CMK (cell line): ENCODE results near the gene EIF5AL1.
"Not testable (repeated sequence)": the region's sequence is repeated elsewhere in the genome, so short reads cannot be mapped to it uniquely, and the experiment has no call there.

Source experiments
- DNase-seq: peaks from one replicate; pipeline ENCODE4 v3.0.0-alpha.2; 2010; ENCODE audit warnings: low read depth

EIF5AL1 gene

DNA sequence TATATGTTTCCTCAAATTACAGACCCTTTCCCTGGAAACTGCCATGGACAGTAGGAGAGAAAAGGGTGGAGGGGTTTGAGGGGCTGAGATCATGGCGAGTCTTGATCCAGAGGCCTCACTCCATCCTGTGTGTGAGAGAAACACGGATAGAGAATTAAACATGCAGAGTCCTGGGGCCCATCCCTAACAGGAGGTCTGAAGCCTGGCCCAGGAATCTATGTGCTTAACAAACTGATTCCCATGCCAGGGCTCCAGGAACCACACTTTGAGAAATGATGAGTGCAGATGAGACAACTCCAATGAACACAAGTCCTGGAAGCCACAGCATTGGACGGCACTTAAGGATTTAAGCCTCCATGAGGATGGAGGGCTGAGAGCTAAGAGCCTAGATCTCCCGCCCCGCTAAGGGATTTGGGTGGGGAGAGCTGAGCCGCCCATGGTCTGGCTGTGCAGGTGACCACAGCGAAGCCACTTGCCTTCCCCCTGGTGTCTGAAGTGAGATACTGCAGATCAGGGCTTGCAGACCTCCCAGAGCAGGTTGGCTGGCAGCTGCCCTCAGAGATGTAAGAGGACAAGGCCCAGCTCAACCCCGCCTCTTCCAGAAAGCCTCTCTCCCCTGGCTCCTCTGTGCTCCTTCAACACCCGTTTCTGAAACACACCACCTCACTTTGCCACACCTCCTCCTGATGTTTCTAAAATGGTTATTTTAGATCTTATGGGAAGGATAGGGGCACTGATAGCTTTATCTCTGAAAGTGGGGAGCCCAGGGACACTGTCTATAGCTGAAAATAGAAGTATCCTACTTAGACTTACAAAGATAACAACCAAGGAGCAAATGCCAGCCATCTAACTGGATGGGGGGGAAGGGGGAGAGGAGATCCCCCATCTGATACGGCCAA, 24.8 kb upstream of the EIF5AL1 start:
- DNase-seq = peak; percentile 21

DNA sequence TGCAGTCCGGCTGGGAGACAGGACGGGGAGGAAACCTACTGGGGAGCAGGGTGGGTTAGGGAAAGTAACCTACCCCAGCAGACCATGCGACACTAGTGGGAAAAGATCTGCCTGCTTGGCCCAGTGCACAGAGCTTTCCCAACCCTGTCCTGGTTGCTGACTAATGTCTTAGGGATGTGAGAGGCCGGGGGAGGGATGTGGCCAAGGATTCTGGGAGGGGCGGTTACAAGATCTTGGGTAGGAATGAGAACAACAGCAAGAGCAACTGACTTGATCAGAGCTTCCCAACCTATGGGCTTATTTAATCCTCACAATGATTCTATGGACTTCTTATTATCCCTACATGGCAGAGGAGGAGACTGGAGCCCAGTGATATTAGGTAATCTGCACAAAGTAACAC, 24.0 kb upstream of the EIF5AL1 start:
- DNase-seq = no peak

DNA sequence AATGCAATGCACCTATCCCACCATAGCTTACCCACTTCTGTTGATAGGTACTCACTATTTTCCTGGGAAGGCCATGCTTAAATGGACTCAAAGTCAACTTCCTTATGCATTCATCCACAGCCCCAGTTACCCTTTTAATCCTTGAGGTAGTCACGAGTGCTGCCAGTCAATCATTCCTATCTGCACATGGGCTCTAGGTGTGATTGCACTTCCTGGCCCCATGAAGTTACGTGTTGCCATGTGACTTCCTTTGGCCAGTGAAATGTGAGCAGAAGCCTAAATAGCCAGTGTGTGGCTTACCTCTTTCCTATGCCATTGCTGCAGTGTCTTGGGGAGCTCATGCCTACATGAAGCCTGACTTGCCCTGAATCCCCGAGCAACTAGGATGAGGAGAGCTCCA, 23.5 kb upstream of the EIF5AL1 start:
- no peak for DNase-seq

DNA sequence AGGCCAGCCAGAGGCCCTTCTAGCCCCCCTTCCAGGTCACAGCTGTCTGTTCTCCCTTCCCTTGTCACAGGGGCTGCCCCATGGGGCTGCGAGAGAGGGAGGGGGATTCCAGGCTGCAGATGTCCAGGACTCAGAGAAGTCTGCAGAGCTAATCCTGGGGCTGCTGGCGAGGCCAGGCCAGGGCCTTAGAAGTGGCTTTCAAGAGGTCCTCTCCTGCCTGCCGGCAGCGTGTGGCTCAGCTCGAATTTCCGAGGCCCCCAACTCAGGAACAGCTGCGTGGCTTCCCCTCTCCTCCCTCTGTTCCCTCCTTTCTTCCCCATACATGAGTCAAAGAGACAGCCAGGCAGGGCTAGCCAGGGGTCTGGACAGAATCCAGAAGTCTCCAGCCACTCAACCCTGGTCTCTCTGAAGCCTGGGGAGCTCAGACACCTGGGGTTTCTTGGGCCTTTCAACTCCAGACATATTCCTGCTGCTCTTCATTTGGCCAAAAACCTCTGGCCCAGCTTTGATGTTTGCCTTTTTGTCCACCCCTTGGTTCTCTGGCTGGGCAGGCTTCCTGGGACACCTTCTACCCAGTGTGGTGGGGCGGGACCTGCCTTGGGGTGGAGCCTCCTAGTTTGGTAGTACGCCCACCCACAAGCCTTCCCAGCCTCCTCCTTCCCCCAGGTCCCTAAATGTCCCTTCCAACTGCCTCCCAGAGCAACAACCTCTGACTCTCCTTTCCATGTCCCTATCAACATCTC, 21.8 kb upstream of the EIF5AL1 start:
- no peak for DNase-seq

DNA sequence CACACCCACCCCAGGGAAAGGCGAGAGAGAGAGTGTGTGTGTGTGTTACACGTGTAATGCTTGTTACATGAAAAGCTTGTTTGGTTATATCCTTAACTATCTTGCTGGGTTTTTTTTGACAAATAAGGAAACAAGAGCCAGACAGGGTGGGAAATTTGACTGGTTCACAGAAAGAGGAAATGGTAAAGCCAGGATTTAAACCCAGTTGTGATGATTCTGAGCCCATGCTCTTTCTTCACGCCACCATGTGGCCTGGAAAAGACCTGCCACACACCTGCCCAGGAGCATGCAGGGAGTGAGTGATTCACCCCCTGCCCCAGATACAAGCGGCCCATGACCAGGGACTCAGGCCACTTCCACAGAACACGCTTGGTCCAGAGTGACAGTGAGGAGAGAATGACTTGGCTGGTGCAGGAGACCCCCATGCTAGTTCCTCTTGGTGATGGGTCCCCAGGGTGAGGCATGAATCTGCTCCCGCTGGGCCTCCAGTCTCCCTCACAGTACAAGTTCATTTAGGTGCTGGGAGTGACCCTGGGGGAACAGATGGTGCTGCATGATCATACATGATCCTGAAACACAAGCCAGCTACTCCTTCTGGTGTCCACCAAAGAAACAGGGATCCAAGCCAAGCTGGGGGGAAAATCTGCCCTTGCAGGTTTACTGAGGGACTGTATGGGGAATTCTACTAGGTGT, 21.0 kb upstream of the EIF5AL1 start:
- DNase-seq = no peak

DNA sequence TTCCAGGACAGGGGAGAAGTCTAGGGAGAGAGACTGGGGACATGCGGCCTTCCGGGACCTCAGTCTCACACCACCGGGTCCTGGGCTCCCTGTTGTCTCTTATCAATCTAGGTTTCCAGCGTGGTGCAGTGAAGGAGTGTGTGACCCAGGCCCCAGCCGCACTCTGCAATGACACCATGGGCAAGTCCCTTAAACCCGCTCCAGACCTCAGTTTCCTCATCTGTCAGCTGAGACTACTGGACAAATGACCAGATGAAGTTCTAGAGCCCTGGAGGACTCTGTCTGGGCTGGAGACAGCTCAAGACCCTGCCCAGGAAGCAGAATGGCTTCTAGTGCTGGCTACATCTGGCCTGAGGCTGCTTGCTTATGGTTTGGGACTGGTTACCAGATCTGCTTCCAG, 20.1 kb upstream of the EIF5AL1 start:
- DNase-seq = no peak

DNA sequence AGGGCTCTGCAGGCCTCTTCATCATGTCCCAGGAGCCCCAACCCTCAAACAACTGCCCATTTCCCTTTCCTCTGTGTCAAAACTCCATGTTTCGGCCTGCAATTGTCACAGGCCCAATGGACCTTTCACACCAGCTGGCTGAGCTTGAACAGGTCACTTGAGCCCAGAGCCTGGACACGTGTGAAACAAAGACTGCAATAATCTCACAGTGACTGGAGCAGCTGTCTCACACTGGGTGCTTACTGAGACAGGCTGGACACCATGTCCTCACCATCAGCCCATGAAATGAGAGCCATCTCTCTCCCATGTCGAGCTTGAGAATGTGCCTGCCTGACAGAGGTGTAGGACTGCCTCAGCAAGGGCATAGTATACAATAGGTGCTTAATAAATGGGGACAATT, 19.5 kb upstream of the EIF5AL1 start:
- DNase-seq = no peak

DNA sequence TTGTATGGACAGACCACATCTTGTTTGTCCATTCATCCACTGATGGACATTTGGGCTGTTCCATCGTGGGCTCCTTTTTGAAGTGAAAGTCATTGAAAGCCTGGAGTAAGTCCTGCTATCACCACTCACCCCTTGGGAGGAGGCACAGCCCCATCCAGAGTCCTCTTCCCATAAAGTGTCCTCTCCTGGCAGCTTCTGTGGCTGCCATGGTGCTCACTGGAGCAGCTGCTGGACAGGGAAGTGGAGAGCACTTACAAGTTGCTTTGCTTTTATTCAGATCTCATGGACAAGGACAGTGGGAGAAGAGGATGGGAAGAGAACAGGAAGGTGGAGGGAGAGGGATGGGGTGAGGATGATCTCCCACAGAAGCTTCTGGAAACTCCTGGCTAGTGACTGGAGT, 18.5 kb upstream of the EIF5AL1 start:
- DNase-seq = no peak

DNA sequence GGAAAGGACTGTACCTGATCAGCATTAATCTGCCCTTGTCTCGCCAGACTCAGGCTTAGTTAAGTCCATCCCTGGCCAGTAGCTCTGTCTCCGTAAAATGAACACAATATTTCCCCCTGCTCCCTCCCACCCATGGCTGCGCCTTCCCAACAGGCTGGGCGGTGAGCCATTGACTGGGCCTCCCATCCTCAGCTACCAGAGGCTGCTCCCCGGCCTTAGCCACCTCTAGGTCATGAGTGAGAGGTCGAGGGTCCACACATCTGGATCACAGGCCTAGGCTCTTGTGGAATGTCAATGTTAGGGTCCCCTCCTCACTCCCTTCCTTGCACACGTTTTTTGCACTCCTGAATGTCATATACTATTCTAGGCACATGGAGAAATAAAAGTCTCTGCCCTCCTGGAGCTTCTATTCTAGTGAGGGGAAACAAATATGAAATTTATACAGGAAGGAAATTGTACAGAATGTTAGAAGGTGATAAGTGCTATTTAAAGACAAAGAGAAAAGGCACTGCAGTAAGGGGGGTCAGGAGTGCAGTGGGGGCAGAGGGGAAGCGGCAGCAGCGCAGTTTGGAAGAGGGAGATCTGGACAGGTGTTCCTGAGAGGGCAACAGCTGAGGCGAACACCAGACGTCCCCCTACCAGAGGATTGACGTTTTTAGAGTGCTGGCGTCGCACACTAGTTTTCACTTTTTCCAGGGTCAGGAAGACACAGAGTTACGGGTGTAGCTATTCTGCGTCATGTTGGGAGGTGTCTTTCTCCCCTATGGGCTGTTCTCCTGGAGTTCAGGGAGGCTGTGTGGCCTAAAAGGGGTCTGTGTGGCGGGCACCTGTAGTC, 17.2 kb upstream of the EIF5AL1 start:
- DNase-seq = no peak

DNA sequence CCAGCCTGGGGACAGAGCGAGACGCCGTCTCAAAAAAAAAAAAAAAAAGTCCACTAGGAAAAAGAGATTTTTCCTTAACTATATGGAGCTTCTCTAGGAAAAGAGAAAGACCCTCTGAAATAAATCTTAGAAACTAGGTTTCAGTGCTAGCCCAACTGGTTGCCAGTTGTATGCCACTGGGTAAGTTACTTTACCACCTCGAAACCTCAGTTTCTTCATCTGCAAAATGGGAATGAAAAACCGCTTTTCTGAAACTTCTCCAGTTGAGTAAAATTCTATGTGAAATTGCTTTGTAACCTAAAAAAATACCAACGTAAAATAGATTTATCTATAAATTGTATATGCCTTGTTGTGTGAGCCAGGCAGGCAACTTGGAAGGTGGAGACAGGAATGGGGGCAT, 16.5 kb upstream of the EIF5AL1 start:
- no peak for DNase-seq

DNA sequence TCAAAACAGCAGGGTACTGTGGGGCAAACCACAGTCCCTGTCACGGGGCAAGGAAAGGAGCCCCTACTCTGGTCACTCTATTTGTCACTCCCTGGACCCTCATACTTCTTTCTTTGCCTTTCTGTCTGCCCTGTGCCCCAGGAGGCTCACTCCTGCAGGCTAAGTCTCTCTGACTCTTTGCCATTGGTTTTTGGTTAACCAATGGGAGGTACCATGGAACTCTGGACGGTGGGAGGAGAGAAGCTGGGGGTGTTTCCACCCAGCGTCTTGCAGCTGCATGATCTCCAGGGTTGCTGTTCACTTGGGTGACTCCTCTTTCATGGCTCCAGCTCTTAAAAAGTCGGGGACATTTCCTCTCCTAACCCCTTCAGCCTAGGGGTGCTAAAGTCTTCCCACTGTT, 15.4 kb upstream of the EIF5AL1 start:
- no peak for DNase-seq

DNA sequence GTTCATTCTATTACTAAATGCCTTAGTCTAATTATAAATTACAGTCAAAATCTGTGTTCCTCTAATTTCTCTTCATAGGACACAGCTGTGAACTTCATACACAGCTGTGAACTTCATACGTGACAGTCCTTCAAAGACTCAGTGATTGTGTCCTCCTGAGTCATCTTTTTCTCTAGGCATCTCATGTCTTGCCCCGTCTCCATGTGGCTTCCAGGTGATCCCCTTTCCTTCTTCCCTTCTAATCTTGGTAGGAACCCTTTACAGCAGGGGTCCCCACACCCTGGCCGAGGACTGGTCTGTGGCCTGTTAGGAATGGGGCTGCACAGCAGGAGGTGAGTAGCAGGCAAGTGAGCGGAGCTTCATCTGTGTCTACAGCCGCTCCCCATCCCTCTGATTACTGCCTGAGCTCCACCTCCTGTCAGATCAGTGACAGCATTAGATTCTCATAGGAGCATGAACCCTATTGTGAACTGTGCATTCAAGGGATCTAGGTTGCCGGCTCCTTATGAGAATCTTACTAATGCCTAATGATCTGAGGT, 14.0 kb upstream of the EIF5AL1 start:
- DNase-seq = no peak

DNA sequence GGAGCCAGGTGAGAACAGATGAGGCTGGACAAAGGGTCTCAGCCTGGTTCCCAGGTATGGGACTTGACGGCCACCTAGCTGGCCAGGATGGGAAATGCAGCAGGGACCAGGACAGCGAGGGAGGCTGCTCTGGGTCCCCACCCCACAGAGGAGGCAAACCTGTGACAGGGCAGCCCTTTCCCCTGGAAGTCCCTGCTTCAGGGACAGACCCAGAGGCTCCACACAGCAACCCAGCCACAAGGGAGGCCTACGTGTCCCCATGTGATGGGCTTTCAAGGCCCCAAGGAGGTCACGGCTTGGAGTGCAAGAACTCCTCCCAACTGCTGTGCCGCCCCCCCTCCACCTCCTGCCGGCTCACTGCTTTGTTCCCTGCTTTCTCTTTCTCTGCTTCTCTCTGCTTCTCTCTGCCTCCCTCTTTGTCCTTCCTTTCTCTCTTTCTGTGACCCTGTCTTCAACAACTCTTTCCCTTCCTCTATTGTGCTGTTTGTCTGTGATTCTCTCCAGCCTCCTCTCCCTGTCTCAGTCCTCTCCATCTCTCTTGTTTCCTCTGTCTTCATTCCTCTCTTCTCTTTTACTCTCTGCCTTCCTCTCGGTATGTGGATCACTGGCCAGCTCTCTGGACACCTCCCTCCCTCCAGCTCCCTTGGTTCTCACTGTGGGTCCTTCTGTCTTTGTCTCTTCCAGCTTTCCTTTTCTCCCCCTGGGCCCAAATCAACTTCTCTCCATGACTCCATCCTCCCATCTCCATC, 9.6 kb upstream of the EIF5AL1 start:
- DNase-seq = no peak

DNA sequence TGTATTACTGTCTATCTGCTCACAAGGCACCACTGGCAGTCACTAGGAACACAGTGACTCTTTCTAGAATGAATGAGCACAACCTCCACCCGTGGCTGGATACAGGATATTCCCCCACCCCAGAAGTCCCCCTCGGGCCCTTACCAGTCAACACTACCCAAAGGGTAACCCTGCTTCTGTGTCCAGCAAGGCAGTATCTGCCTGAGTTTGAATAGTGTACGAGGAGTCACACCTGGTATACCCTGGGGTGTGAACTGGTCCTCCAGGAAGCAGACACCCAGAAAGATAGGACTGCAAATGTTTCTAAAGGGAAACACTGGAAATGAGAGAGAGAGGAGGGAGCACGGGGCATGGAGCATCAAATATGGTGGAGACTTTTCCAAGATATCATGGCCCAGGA, 8.5 kb upstream of the EIF5AL1 start:
- not testable (repeated sequence) for DNase-seq

DNA sequence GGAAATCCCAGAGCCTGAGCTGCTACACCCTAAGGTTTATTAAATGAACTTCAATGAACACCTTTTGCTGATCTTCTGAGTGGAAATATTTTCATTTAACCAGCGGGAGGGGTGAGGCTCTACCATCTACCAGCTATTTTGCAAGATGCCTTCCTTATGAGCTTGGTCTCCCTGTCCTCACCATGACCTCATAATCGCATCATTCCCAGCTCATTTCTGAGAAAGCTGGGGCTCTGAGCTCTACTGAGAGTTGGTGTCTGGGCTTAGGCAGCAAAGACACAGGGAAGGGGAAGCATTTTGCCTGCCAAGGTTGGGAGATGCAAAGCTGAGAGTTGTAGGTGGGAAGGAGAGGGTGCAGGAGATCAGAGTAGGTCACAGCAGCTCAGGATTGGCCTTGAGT, 7.8 kb upstream of the EIF5AL1 start:
- DNase-seq = not testable (repeated sequence)

DNA sequence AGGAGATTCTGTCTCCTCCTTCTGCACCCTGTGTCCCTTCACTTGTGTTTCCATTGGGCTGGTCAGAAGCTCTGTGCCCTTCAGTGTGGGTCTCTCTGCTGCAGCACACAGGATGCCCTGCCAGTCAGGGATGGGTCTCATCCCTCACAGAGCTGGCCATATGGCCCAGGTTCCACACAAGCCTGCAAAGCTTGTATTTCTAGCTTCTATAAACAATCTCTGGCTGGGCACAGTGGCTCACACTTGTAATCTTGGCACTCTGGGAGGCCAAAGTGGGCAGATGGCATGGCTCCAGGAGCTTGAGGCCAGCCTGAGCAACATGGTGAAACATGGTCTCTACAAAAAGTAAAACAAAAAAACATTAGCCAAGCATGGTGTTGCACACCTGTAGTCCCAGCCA, 7.0 kb upstream of the EIF5AL1 start:
- DNase-seq = not testable (repeated sequence)

DNA sequence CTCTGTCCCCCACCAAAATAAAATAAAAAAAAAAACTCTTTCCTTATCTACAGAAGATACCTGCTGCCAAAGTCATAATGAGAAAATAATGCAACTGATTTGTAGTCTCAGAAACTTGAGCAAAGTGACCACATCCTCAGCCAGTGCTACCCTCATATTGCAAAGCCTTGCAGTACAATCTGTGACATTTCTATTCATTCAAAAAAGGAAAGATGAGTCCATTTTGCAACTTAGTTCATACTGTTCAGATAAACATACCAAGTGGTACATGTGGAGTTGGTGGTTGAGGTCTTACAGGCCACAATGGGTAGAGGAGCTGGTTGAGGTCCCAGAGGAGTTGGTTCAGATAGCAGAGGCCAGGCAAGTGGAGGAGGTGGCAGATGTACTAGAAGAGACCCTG, 6.5 kb upstream of the EIF5AL1 start:
- no peak for DNase-seq

DNA sequence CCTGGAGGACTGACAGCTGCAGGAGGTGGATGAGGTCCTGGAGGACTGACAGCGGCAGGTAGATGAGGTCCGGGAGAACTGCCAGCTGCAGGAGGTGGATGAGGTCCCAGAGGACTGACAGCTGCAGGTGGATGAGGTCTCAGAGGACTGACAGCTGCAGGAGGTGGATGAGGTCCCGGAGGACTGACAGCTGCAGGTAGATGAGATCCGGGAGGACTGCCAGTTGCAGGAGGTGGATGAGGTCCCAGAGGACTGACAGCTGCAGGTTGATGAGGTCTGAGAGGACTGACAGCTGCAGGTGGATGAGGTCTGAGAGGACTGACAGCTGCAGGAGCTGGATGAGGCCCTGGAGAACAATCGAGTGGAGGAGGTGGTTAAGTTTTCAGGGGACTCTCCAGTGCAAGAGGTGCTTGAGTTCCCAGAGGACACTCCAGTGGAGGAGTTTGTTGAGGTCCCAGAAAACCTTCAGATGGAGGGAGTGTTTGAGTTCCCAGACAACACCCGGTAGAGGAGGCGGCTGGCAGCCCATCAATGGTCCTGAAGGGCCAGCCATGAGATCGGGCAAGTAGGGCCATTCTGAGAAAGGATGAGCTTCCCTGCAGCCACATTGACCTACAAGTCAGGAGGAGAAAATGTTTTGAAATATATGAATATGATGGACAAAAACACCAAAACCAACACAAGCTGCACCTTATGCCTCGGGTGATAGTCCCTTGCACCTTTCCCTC, 4.7 kb upstream of the EIF5AL1 start:
- DNase-seq = no peak

DNA sequence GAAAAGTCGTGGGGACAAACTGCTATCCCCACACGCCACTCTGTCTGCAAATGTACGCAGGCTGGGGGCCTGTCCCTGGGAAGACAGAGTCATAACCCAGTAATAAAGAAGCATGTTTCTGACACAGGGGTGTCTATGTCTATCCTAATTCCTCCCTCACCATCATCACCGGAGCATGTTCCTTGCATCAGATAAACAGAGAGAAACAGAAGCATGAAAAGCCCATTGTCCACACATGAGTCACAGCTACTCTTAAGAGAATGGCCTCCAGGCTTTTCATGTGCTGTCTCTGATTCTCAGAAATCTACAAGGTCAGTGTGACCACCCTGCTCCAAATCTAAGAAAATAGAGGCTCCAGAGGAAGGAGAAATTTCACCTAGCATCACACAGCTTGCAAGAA, 4.1 kb upstream of the EIF5AL1 start:
- DNase-seq = not testable (repeated sequence)

DNA sequence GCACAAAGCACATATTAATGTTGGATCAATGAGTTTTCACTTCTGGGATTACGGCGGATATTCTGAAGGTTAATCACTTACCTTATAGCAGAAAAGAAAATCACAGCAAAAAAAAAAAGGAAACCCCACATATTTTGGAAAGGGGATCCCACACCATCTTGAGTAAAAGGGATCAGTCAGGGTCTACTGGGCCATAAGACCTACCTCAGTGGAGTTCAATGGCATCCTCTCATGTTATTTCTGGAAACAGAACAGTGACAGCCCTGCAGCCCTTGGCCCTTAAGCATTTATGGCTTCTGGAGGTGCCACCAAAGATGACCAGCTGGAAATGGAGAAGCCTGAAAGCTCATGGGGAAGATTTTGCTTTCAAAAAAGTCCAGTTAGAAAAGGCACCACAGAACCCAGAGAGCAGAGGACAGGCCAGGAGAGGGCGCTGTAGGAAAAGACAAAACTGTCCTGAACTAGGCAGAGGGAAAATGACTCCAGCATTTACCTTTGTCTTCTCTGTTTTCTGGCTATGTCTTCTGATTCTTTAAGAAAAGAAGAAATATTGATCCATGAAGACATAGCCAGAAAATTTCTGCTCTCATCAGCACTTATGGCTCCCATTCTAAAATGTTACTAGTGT, 2.9 kb upstream of the EIF5AL1 start:
- DNase-seq = not testable (repeated sequence)
